GM12875 (cell line): ENCODE measurements around the gene COL9A3.
A peak's percentile ranks its signal among the peaks of the same experiment; 100 is the strongest.

Experiments used
- H3K4me3 ChIP-seq: one replicate; pipeline ENCODE4 v1.5.1; 2011; ENCODE audit warnings: low read depth, low read length, control low read depth
- TF ChIP-seq, protein P1 (sequence below): IDR thresholded peaks from 2 replicates; pipeline ENCODE4 v1.5.1; 2011; ENCODE audit warnings: low read depth, mild to moderate bottlenecking, control low read depth, inconsistent platforms, low read length, moderate library complexity, borderline replicate concordance; ENCODE audit not compliant: insufficient read depth

The COL9A3 gene

DNA sequence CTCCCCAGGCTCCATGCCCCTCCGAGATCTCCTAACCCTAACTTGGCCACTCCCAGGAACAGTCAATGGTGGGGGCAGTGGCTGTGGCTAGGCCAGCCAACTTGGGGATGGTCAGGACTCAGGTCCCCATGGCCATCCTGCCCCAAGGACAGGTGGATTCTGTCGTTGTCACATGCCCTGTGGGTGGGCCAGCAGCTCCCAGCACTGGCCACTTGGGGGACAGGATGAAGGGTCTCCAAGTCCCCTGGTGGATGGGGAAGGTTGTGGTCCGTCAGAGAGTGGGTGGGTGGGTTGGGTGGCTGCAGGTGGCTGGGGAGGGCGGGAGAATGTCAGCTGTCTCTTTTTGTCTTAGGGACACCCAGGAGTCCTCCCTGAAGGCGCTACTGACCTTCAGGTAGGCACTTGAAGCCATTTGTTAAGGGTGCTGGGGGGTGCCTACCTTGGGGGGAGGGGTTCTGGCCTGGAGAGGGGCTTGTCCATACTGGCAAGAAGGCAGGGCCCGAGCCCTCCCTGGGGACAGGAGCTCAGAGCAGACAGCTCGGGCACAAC lies 5.5 kb downstream of the COL9A3 start:
- TF ChIP-seq, protein P1, sequence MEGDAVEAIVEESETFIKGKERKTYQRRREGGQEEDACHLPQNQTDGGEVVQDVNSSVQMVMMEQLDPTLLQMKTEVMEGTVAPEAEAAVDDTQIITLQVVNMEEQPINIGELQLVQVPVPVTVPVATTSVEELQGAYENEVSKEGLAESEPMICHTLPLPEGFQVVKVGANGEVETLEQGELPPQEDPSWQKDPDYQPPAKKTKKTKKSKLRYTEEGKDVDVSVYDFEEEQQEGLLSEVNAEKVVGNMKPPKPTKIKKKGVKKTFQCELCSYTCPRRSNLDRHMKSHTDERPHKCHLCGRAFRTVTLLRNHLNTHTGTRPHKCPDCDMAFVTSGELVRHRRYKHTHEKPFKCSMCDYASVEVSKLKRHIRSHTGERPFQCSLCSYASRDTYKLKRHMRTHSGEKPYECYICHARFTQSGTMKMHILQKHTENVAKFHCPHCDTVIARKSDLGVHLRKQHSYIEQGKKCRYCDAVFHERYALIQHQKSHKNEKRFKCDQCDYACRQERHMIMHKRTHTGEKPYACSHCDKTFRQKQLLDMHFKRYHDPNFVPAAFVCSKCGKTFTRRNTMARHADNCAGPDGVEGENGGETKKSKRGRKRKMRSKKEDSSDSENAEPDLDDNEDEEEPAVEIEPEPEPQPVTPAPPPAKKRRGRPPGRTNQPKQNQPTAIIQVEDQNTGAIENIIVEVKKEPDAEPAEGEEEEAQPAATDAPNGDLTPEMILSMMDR, result no peak
- H3K4me3 ChIP-seq, result no peak overlapping the region

DNA sequence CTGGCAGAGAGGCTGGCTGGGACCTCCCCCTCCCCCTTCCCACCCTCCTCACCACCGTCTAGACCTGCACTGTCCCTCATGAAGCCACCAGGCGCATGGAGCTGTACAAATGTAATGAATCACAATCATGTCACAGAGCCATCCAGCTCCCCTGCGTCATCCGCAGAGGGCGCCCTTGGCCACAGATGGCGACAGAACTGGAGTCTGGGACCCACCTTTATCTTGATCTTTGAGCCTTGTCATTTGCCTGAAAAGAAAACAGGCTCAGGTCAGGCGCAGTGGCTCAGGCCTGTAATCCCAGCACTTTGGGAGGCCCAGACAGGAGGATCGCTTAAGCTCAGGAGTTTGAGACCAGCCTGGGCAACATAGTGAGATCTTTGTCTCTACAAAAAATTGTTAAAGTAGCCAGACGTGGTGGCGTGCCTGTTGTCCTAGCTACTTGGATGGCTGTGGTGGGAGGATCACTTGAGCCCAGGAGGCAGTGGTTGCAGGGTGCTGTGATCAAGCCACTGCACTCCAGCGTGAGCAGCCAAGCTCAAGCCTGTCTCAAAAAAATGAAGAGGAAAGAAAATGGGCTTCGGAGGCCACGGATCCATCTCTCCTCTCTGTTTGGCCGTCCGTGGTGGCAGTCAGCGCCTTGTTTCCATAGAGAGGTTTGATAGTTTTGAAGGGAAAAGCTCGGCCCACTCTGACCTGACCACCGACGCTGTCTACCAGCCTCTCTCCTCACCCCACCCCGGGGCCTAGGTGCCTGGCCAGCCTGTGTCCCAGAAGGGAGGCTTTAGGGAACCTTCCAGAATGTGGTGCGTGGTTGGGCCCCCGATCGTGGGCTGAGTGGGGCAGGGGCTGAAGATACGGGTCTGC lies 6.2 kb downstream of the COL9A3 start:
- TF ChIP-seq, protein P1, result peak; percentile 69
- no peak overlapping the region for H3K4me3 ChIP-seq

GRCh38 chr20:62823688-62824475 lies 7.0 kb downstream of the COL9A3 start:
- TF ChIP-seq, protein P1, result no peak
- H3K4me3 ChIP-seq, result no peak overlapping the region

- no peak overlapping the region for H3K4me3 ChIP-seq
- TF ChIP-seq, protein P1, result no peak
These were observed 7.9 kb downstream of the COL9A3 start for GRCh38 chr20:62824476-62825332.

GRCh38 chr20:62825333-62825985 lies 8.6 kb downstream of the COL9A3 start:
- TF ChIP-seq, protein P1, result no peak
- H3K4me3 ChIP-seq, result no peak overlapping the region

DNA sequence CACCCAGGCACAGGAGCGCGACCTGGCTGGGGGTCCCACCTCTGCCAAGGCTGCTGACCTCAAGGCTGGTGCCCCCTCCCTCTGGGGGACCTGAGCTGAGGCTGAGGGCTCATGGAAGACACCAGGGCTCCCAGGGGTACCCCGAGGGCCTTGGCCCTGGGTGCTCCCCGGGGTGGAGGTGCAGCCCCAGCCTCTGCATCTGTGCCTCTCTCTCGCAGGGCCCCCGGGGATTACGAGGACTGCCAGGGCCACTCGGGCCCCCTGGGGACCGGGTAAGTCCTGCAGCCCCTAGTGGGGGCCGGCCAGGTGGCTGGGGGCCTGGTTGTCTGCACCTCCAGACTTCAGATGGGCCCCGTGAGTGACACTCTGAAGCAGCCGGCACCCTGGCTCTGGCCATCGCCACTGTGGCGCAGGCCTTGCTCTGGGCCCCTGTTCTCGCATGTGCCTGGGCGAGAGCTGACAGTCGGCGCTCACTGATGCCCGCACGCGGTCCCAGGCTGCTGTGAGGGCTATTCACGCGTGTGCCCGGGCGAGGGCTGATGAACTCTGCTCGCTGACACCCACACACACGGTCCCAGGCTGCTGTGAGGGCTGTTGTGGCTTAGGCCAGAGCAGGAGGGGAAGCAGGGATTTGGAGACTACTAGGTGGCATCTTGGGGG lies 9.3 kb downstream of the COL9A3 start:
- TF ChIP-seq, protein P1, result no peak
- H3K4me3 ChIP-seq, result no peak overlapping the region
